ENCODE measurements around the gene FOXJ1. TPM values are rescaled to one million over a fixed set of nuclear protein-coding genes. Genes with fewer than 3 reads are reported as not detected.

Gene FOXJ1
- total RNA-seq, 2 donors from 2014 or later, result 1.3 to 2.1 TPM

GRCh38 chr17:76134911-76135809 lies 5.9 kb downstream of the FOXJ1 start:
- H3K36me3 Mint-ChIP-seq (ENCODE audit: low read depth), result peaks cover 2% of the 10 kb centered on the region
- DNase-seq (no peak), ATAC-seq (no peak)
- H3K4me3 Mint-ChIP-seq, result no peak overlapping the region
- no peaks in the 10 kb centered on the region for H3K9me3 ChIP-seq (ENCODE audit: control insufficient read depth, low read length, poor library complexity, severe bottlenecking)
- H3K27me3 Mint-ChIP-seq, result peaks cover 6% of the 10 kb centered on the region
- peak overlapping the region; percentile 51 for H3K27ac Mint-ChIP-seq
- peaks cover 13% of the 10 kb centered on the region for H3K4me1 Mint-ChIP-seq

GRCh38 chr17:76132574-76133338 lies 8.3 kb downstream of the FOXJ1 start:
- Mint-ChIP-seq H3K4me3 (no peak overlapping the region), H3K27me3 (no peaks in the 10 kb centered on the region), H3K27ac (no peak overlapping the region), H3K4me1 (peaks cover 10% of the 10 kb centered on the region), H3K36me3 (ENCODE audit: low read depth) (no peaks in the 10 kb centered on the region)
- DNase-seq, result no peak
- no peak for ATAC-seq
- H3K9me3 ChIP-seq (ENCODE audit: control insufficient read depth, low read length, poor library complexity, severe bottlenecking), result no peaks in the 10 kb centered on the region

GRCh38 chr17:76131692-76132573 lies 9.1 kb downstream of the FOXJ1 start:
- no peak overlapping the region for H3K27ac Mint-ChIP-seq
- DNase-seq (no peak), ATAC-seq (no peak)
- H3K4me3 Mint-ChIP-seq, result no peak overlapping the region
- H3K4me1 Mint-ChIP-seq, result peaks cover 10% of the 10 kb centered on the region
- no peaks in the 10 kb centered on the region for H3K27me3 Mint-ChIP-seq
- H3K9me3 ChIP-seq (ENCODE audit: control insufficient read depth, low read length, poor library complexity, severe bottlenecking), result no peaks in the 10 kb centered on the region
- H3K36me3 Mint-ChIP-seq (ENCODE audit: low read depth), result no peaks in the 10 kb centered on the region

- H3K27me3 Mint-ChIP-seq, result no peaks in the 10 kb centered on the region
- peaks cover 10% of the 10 kb centered on the region for H3K4me1 Mint-ChIP-seq
- no peaks in the 10 kb centered on the region for H3K36me3 Mint-ChIP-seq (ENCODE audit: low read depth)
- ATAC-seq, result no peak
- no peak overlapping the region for H3K4me3 Mint-ChIP-seq
- H3K27ac Mint-ChIP-seq, result no peak overlapping the region
- DNase-seq, result no peak
- H3K9me3 ChIP-seq (ENCODE audit: control insufficient read depth, low read length, poor library complexity, severe bottlenecking), result no peaks in the 10 kb centered on the region
These were observed 9.9 kb downstream of the FOXJ1 start for GRCh38 chr17:76131051-76131691.

GRCh38 chr17:76130473-76130872 lies 10.6 kb downstream of the FOXJ1 start:
- Mint-ChIP-seq H3K27ac (no peak overlapping the region), H3K4me1 (peaks cover 10% of the 10 kb centered on the region), H3K4me3 (no peak overlapping the region), H3K36me3 (ENCODE audit: low read depth) (no peaks in the 10 kb centered on the region), H3K27me3 (no peaks in the 10 kb centered on the region)
- H3K9me3 ChIP-seq (ENCODE audit: control insufficient read depth, low read length, poor library complexity, severe bottlenecking), result no peaks in the 10 kb centered on the region
- DNase-seq (no peak), ATAC-seq (no peak)

GRCh38 chr17:76125922-76126321 lies 15.1 kb downstream of the FOXJ1 start:
- H3K36me3 Mint-ChIP-seq (ENCODE audit: low read depth), result no peaks in the 10 kb centered on the region
- no peak for ATAC-seq
- H3K27me3 Mint-ChIP-seq, result no peaks in the 10 kb centered on the region
- H3K27ac Mint-ChIP-seq, result no peak overlapping the region
- no peaks in the 10 kb centered on the region for H3K9me3 ChIP-seq (ENCODE audit: control insufficient read depth, low read length, poor library complexity, severe bottlenecking)
- no peak overlapping the region for H3K4me3 Mint-ChIP-seq
- H3K4me1 Mint-ChIP-seq, result peaks cover 2% of the 10 kb centered on the region
- DNase-seq, result no peak

- no peaks in the 10 kb centered on the region for H3K36me3 Mint-ChIP-seq (ENCODE audit: low read depth)
- peaks cover 2% of the 10 kb centered on the region for H3K4me1 Mint-ChIP-seq
- ATAC-seq, result no peak
- H3K4me3 Mint-ChIP-seq, result peak overlapping the region; percentile 57
- H3K27ac Mint-ChIP-seq, result no peak overlapping the region
- H3K27me3 Mint-ChIP-seq, result no peaks in the 10 kb centered on the region
- DNase-seq, result no peak
- no peaks in the 10 kb centered on the region for H3K9me3 ChIP-seq (ENCODE audit: control insufficient read depth, low read length, poor library complexity, severe bottlenecking)
These were observed 15.7 kb downstream of the FOXJ1 start for GRCh38 chr17:76125391-76125675.

- ATAC-seq (no peak), DNase-seq (no peak)
- Mint-ChIP-seq H3K27ac (no peak overlapping the region), H3K4me1 (peaks cover 2% of the 10 kb centered on the region), H3K27me3 (no peaks in the 10 kb centered on the region), H3K36me3 (ENCODE audit: low read depth) (no peaks in the 10 kb centered on the region), H3K4me3 (no peak overlapping the region)
- H3K9me3 ChIP-seq (ENCODE audit: control insufficient read depth, low read length, poor library complexity, severe bottlenecking), result no peaks in the 10 kb centered on the region
These were observed 16.3 kb downstream of the FOXJ1 start for GRCh38 chr17:76124582-76125390.

GRCh38 chr17:76123749-76124581 lies 17.1 kb downstream of the FOXJ1 start:
- peak overlapping the region; percentile 82 for H3K27ac Mint-ChIP-seq
- H3K4me1 Mint-ChIP-seq, result peaks cover 2% of the 10 kb centered on the region
- ATAC-seq, result no peak
- peak overlapping the region; percentile 25 for H3K4me3 Mint-ChIP-seq
- no peaks in the 10 kb centered on the region for H3K36me3 Mint-ChIP-seq (ENCODE audit: low read depth)
- DNase-seq, result no peak
- no peaks in the 10 kb centered on the region for H3K9me3 ChIP-seq (ENCODE audit: control insufficient read depth, low read length, poor library complexity, severe bottlenecking)
- no peaks in the 10 kb centered on the region for H3K27me3 Mint-ChIP-seq

- peak overlapping the region; percentile 82 for H3K27ac Mint-ChIP-seq
- no peaks in the 10 kb centered on the region for H3K27me3 Mint-ChIP-seq
- peaks cover 2% of the 10 kb centered on the region for H3K4me1 Mint-ChIP-seq
- DNase-seq (no peak), ATAC-seq (no peak)
- peak overlapping the region; percentile 66 for H3K4me3 Mint-ChIP-seq
- H3K36me3 Mint-ChIP-seq (ENCODE audit: low read depth), result no peaks in the 10 kb centered on the region
- no peaks in the 10 kb centered on the region for H3K9me3 ChIP-seq (ENCODE audit: control insufficient read depth, low read length, poor library complexity, severe bottlenecking)
These were observed 17.9 kb downstream of the FOXJ1 start for GRCh38 chr17:76123191-76123499.

GRCh38 chr17:76122431-76123190 lies 18.4 kb downstream of the FOXJ1 start:
- peaks cover 2% of the 10 kb centered on the region for H3K4me1 Mint-ChIP-seq
- DNase-seq (no peak), ATAC-seq (no peak)
- peak overlapping the region; percentile 66 for H3K4me3 Mint-ChIP-seq
- no peaks in the 10 kb centered on the region for H3K9me3 ChIP-seq (ENCODE audit: control insufficient read depth, low read length, poor library complexity, severe bottlenecking)
- no peaks in the 10 kb centered on the region for H3K27me3 Mint-ChIP-seq
- peak overlapping the region; percentile 81 for H3K27ac Mint-ChIP-seq
- H3K36me3 Mint-ChIP-seq (ENCODE audit: low read depth), result no peaks in the 10 kb centered on the region

Measured in T-helper 17 cell (primary cell).